ENCODE measurements around the gene MDM4.

Gene MDM4

GRCh38 chr1:204528241-204528640 lies 12.0 kb downstream of the MDM4 start:
- Histone ChIP-seq H3K27me3 (ENCODE audit: control insufficient read depth, insufficient read depth, low read length) (no peaks in the 10 kb centered on the region), H3K36me3 (ENCODE audit: control insufficient read depth, insufficient read depth, low read length) (no peaks in the 10 kb centered on the region), H3K9ac (ENCODE audit: low read length) (no peak overlapping the region), H3K9me3 (ENCODE audit: control insufficient read depth, low read length) (no peaks in the 10 kb centered on the region), H3K4me3 (ENCODE audit: low read length) (no peak overlapping the region), H3K4me1 (ENCODE audit: control insufficient read depth, insufficient read depth, low read length) (peaks cover 10% of the 10 kb centered on the region)

GRCh38 chr1:204528677-204529076 lies 12.5 kb downstream of the MDM4 start:
- no peaks in the 10 kb centered on the region for H3K27me3 ChIP-seq (ENCODE audit: control insufficient read depth, insufficient read depth, low read length)
- H3K36me3 ChIP-seq (ENCODE audit: control insufficient read depth, insufficient read depth, low read length): no peaks in the 10 kb centered on the region
- H3K4me1 ChIP-seq (ENCODE audit: control insufficient read depth, insufficient read depth, low read length): peaks cover 10% of the 10 kb centered on the region
- no peak overlapping the region for H3K9ac ChIP-seq (ENCODE audit: low read length)
- no peak overlapping the region for H3K4me3 ChIP-seq (ENCODE audit: low read length)
- no peaks in the 10 kb centered on the region for H3K9me3 ChIP-seq (ENCODE audit: control insufficient read depth, low read length)

GRCh38 chr1:204529371-204529895 lies 13.2 kb downstream of the MDM4 start:
- no peak overlapping the region for H3K4me3 ChIP-seq (ENCODE audit: low read length)
- no peaks in the 10 kb centered on the region for H3K9me3 ChIP-seq (ENCODE audit: control insufficient read depth, low read length)
- no peaks in the 10 kb centered on the region for H3K27me3 ChIP-seq (ENCODE audit: control insufficient read depth, insufficient read depth, low read length)
- no peaks in the 10 kb centered on the region for H3K36me3 ChIP-seq (ENCODE audit: control insufficient read depth, insufficient read depth, low read length)
- peaks cover 10% of the 10 kb centered on the region for H3K4me1 ChIP-seq (ENCODE audit: control insufficient read depth, insufficient read depth, low read length)
- H3K9ac ChIP-seq (ENCODE audit: low read length): no peak overlapping the region

- Histone ChIP-seq H3K36me3 (ENCODE audit: control insufficient read depth, insufficient read depth, low read length) (no peaks in the 10 kb centered on the region), H3K4me3 (ENCODE audit: low read length) (no peak overlapping the region), H3K4me1 (ENCODE audit: control insufficient read depth, insufficient read depth, low read length) (peaks cover 10% of the 10 kb centered on the region), H3K9ac (ENCODE audit: low read length) (no peak overlapping the region), H3K9me3 (ENCODE audit: control insufficient read depth, low read length) (no peaks in the 10 kb centered on the region), H3K27me3 (ENCODE audit: control insufficient read depth, insufficient read depth, low read length) (no peaks in the 10 kb centered on the region)
Observed at GRCh38 chr1:204530932-204531331, 14.7 kb downstream of the MDM4 start.

- Histone ChIP-seq H3K36me3 (ENCODE audit: control insufficient read depth, insufficient read depth, low read length) (no peaks in the 10 kb centered on the region), H3K9ac (ENCODE audit: low read length) (no peak overlapping the region), H3K9me3 (ENCODE audit: control insufficient read depth, low read length) (no peaks in the 10 kb centered on the region), H3K4me1 (ENCODE audit: control insufficient read depth, insufficient read depth, low read length) (peaks cover 10% of the 10 kb centered on the region), H3K27me3 (ENCODE audit: control insufficient read depth, insufficient read depth, low read length) (no peaks in the 10 kb centered on the region), H3K4me3 (ENCODE audit: low read length) (no peak overlapping the region)
Observed at GRCh38 chr1:204532832-204533231, 16.6 kb downstream of the MDM4 start.

- peaks cover 12% of the 10 kb centered on the region for H3K4me1 ChIP-seq (ENCODE audit: control insufficient read depth, insufficient read depth, low read length)
- H3K9me3 ChIP-seq (ENCODE audit: control insufficient read depth, low read length): no peaks in the 10 kb centered on the region
- no peak overlapping the region for H3K9ac ChIP-seq (ENCODE audit: low read length)
- H3K4me3 ChIP-seq (ENCODE audit: low read length): no peak overlapping the region
- peaks cover 6% of the 10 kb centered on the region for H3K36me3 ChIP-seq (ENCODE audit: control insufficient read depth, insufficient read depth, low read length)
- no peaks in the 10 kb centered on the region for H3K27me3 ChIP-seq (ENCODE audit: control insufficient read depth, insufficient read depth, low read length)
Observed at GRCh38 chr1:204541626-204542025, 25.4 kb downstream of the MDM4 start.

- Histone ChIP-seq H3K9ac (ENCODE audit: low read length) (no peak overlapping the region), H3K4me3 (ENCODE audit: low read length) (no peak overlapping the region), H3K9me3 (ENCODE audit: control insufficient read depth, low read length) (no peaks in the 10 kb centered on the region), H3K4me1 (ENCODE audit: control insufficient read depth, insufficient read depth, low read length) (peaks cover 12% of the 10 kb centered on the region), H3K36me3 (ENCODE audit: control insufficient read depth, insufficient read depth, low read length) (peaks cover 9% of the 10 kb centered on the region), H3K27me3 (ENCODE audit: control insufficient read depth, insufficient read depth, low read length) (no peaks in the 10 kb centered on the region)
Observed at GRCh38 chr1:204544321-204544720, 28.1 kb downstream of the MDM4 start.

- Histone ChIP-seq H3K4me1 (ENCODE audit: control insufficient read depth, insufficient read depth, low read length) (peaks cover 12% of the 10 kb centered on the region), H3K9ac (ENCODE audit: low read length) (no peak overlapping the region), H3K4me3 (ENCODE audit: low read length) (no peak overlapping the region), H3K9me3 (ENCODE audit: control insufficient read depth, low read length) (no peaks in the 10 kb centered on the region), H3K27me3 (ENCODE audit: control insufficient read depth, insufficient read depth, low read length) (no peaks in the 10 kb centered on the region), H3K36me3 (ENCODE audit: control insufficient read depth, insufficient read depth, low read length) (peaks cover 6% of the 10 kb centered on the region)
Observed at GRCh38 chr1:204545202-204545601, 29.0 kb downstream of the MDM4 start.

GRCh38 chr1:204545881-204546280 lies 29.7 kb downstream of the MDM4 start:
- peaks cover 12% of the 10 kb centered on the region for H3K4me1 ChIP-seq (ENCODE audit: control insufficient read depth, insufficient read depth, low read length)

GRCh38 chr1:204548265-204548664 lies 32.1 kb downstream of the MDM4 start:
- Histone ChIP-seq H3K36me3 (ENCODE audit: control insufficient read depth, insufficient read depth, low read length) (peaks cover 6% of the 10 kb centered on the region), H3K4me1 (ENCODE audit: control insufficient read depth, insufficient read depth, low read length) (no peaks in the 10 kb centered on the region), H3K27me3 (ENCODE audit: control insufficient read depth, insufficient read depth, low read length) (no peaks in the 10 kb centered on the region), H3K4me3 (ENCODE audit: low read length) (no peak overlapping the region), H3K9ac (ENCODE audit: low read length) (no peak overlapping the region), H3K9me3 (ENCODE audit: control insufficient read depth, low read length) (no peaks in the 10 kb centered on the region)

More at GRCh38 chr1:204545881-204546280, 29.7 kb downstream of the MDM4 start:
- no peaks in the 10 kb centered on the region for H3K27me3 ChIP-seq (ENCODE audit: control insufficient read depth, insufficient read depth, low read length)
- H3K9ac ChIP-seq (ENCODE audit: low read length): no peak overlapping the region
- peaks cover 6% of the 10 kb centered on the region for H3K36me3 ChIP-seq (ENCODE audit: control insufficient read depth, insufficient read depth, low read length)
- no peak overlapping the region for H3K4me3 ChIP-seq (ENCODE audit: low read length)
- H3K9me3 ChIP-seq (ENCODE audit: control insufficient read depth, low read length): no peaks in the 10 kb centered on the region

- no peaks in the 10 kb centered on the region for H3K27me3 ChIP-seq (ENCODE audit: control insufficient read depth, insufficient read depth, low read length)
- no peak overlapping the region for H3K4me3 ChIP-seq (ENCODE audit: low read length)
- no peaks in the 10 kb centered on the region for H3K9me3 ChIP-seq (ENCODE audit: control insufficient read depth, low read length)
- no peaks in the 10 kb centered on the region for H3K4me1 ChIP-seq (ENCODE audit: control insufficient read depth, insufficient read depth, low read length)
- peaks cover 6% of the 10 kb centered on the region for H3K36me3 ChIP-seq (ENCODE audit: control insufficient read depth, insufficient read depth, low read length)
- H3K9ac ChIP-seq (ENCODE audit: low read length): no peak overlapping the region
Observed at GRCh38 chr1:204549313-204549712, 33.1 kb downstream of the MDM4 start.

- no peaks in the 10 kb centered on the region for H3K9me3 ChIP-seq (ENCODE audit: control insufficient read depth, low read length)
- H3K36me3 ChIP-seq (ENCODE audit: control insufficient read depth, insufficient read depth, low read length): peaks cover 6% of the 10 kb centered on the region
Observed at GRCh38 chr1:204550926-204551325, 34.7 kb downstream of the MDM4 start.

GRCh38 chr1:204556458-204557052 lies 40.3 kb downstream of the MDM4 start:
- no peaks in the 10 kb centered on the region for H3K4me1 ChIP-seq (ENCODE audit: control insufficient read depth, insufficient read depth, low read length)
- no peaks in the 10 kb centered on the region for H3K9me3 ChIP-seq (ENCODE audit: control insufficient read depth, low read length)
- no peaks in the 10 kb centered on the region for H3K27me3 ChIP-seq (ENCODE audit: control insufficient read depth, insufficient read depth, low read length)
- no peaks in the 10 kb centered on the region for H3K36me3 ChIP-seq (ENCODE audit: control insufficient read depth, insufficient read depth, low read length)
- H3K9ac ChIP-seq (ENCODE audit: low read length): no peak overlapping the region
- no peak overlapping the region for H3K4me3 ChIP-seq (ENCODE audit: low read length)

More at GRCh38 chr1:204550926-204551325, 34.7 kb downstream of the MDM4 start:
- H3K9ac ChIP-seq (ENCODE audit: low read length): no peak overlapping the region
- no peaks in the 10 kb centered on the region for H3K4me1 ChIP-seq (ENCODE audit: control insufficient read depth, insufficient read depth, low read length)
- H3K4me3 ChIP-seq (ENCODE audit: low read length): no peak overlapping the region
- H3K27me3 ChIP-seq (ENCODE audit: control insufficient read depth, insufficient read depth, low read length): no peaks in the 10 kb centered on the region

Measured in mucosa of stomach (tissue), 1 donor.